Liver (tissue), 9 donors: Measurements from ENCODE around the gene TULP3. TPM values are rescaled to one million over a fixed set of nuclear protein-coding genes. Genes with fewer than 3 reads are reported as not detected.

Source experiments
- DNase-seq: peaks from one replicate; pipeline ENCODE4 v3.0.0-alpha.2; 2017; ENCODE audit warnings: low spot score
- H3K27ac ChIP-seq, 2 donors: one replicate each; pipeline ENCODE4 v1.7.0; 2013; ENCODE audit warnings: inconsistent platforms in 2 of 2, low read length in 2 of 2, control low read depth in 1 of 2, low read depth in 1 of 2, mild to moderate bottlenecking in 1 of 2
- H3K27me3 ChIP-seq, 4 donors: one replicate each; pipeline versions ENCODE4 v1.6.1 to v1.7.0; 2013; ENCODE audit warnings: low read length in 3 of 4, inconsistent platforms in 1 of 4, mild to moderate bottlenecking in 1 of 4, moderate library complexity in 1 of 4; ENCODE audit not compliant: control insufficient read depth in 4 of 4, insufficient read depth in 4 of 4
- H3K36me3 ChIP-seq, 4 donors: one replicate each; pipeline versions ENCODE4 v1.6.1 to v1.7.0; 2013; ENCODE audit warnings: low read length in 3 of 4, mild to moderate bottlenecking in 3 of 4, low read depth in 1 of 4, moderate library complexity in 1 of 4; ENCODE audit not compliant: control insufficient read depth in 4 of 4, insufficient read depth in 3 of 4
- H3K4me1 ChIP-seq, 4 donors: one replicate each; pipeline versions ENCODE4 v1.6.1 to v1.7.0; 2013; ENCODE audit warnings: low read length in 3 of 4, mild to moderate bottlenecking in 3 of 4, moderate library complexity in 1 of 4; ENCODE audit not compliant: control insufficient read depth in 4 of 4, insufficient read depth in 4 of 4
- H3K4me3 ChIP-seq, 3 donors: one replicate each; pipeline versions ENCODE4 v1.6.1 to v1.7.0; 2013; ENCODE audit warnings: low read length in 3 of 3, control low read depth in 1 of 3, low read depth in 1 of 3, mild to moderate bottlenecking in 1 of 3
- H3K9ac ChIP-seq, 2 donors: one replicate each; pipeline ENCODE4 v1.7.0; 2013; ENCODE audit warnings: low read length in 2 of 2, mild to moderate bottlenecking in 2 of 2, moderate library complexity in 2 of 2, control low read depth in 1 of 2, low read depth in 1 of 2
- H3K9me3 ChIP-seq, 4 donors: one replicate each; pipeline versions ENCODE4 v1.6.1 to v1.7.0; 2013; ENCODE audit warnings: low read length in 3 of 4; ENCODE audit not compliant: control insufficient read depth in 4 of 4
- ATF3 ChIP-seq: IDR thresholded peaks from 2 replicates; pipeline ENCODE4 v1.6.1; 2016; ENCODE audit warnings: antibody characterized with exemption
- CTCF ChIP-seq: fragments of 150-350 bp; IDR thresholded peaks from 2 replicates; pipeline ENCODE4 v1.5.1; 2017; ENCODE audit warnings: improper control_type of control experiment, low read depth, low read length; ENCODE audit not compliant: missing input control
- EGR1 ChIP-seq, 2 donors: IDR thresholded peaks; 2 replicates each; pipeline ENCODE4 v1.6.1; 2016 to 2018; ENCODE audit warnings: antibody characterized with exemption in 2 of 2, low read depth in 2 of 2
- FOXA1 ChIP-seq: IDR thresholded peaks from 2 replicates; pipeline ENCODE4 v1.6.1; 2016; ENCODE audit warnings: antibody characterized with exemption
- FOXA2 ChIP-seq: IDR thresholded peaks from 2 replicates; pipeline ENCODE4 v1.6.1; 2016; ENCODE audit warnings: antibody characterized with exemption
- HNF4A ChIP-seq, 2 donors: conservative IDR thresholded peaks; 2 replicates each; pipeline ENCODE4 v1.6.1; 2016; ENCODE audit warnings: antibody characterized with exemption in 2 of 2, mild to moderate bottlenecking in 2 of 2
- JUND ChIP-seq, 2 donors: IDR thresholded peaks; 2 replicates each; pipeline ENCODE4 v1.6.1; 2016; ENCODE audit warnings: antibody characterized with exemption in 2 of 2
- NR2F2 ChIP-seq: IDR thresholded peaks from 2 replicates; pipeline ENCODE4 v1.6.1; 2016; ENCODE audit warnings: antibody characterized with exemption
- REST ChIP-seq: IDR thresholded peaks from 2 replicates; pipeline ENCODE4 v1.6.1; 2016; ENCODE audit warnings: antibody characterized with exemption, mild to moderate bottlenecking
- RXRA ChIP-seq, 2 donors: IDR thresholded peaks; 2 replicates each; pipeline ENCODE4 v1.6.1; 2017 to 2018; ENCODE audit warnings: antibody characterized with exemption in 2 of 2, mild to moderate bottlenecking in 1 of 2
- YY1 ChIP-seq: IDR thresholded peaks from 2 replicates; pipeline ENCODE4 v1.6.1; 2016; ENCODE audit warnings: antibody characterized with exemption, mild to moderate bottlenecking
- ZBTB33 ChIP-seq: IDR thresholded peaks from 2 replicates; pipeline ENCODE4 v1.6.1; 2016; ENCODE audit warnings: antibody characterized with exemption
- WGBS: extraction: QIAGEN DNeasy Blood & Tissue Kit; methylation state at CpG from one replicate; pipeline ENCODE4 v1.1.7; 2013; 5-methylcytosine and 5-hydroxymethylcytosine counted together
- polyA plus RNA-seq, 2 donors: library from polyadenylated mRNA; stranded (reverse) in 1 of 2; unstranded in 1 of 2; fragments of 200-250 nt in 1 of 2; fragments of >200 nt in 1 of 2; fragmentation: Nextera tagmentation in 1 of 2; extraction: Ambion mirVana in 1 of 2; gene quantifications; one replicate each; pipeline versions ENCODE4 v1.2.1 to v1.2.3, GENCODE V29; 2013 to 2015
- total RNA-seq, 2 donors: library from RNA; depleted of rRNA; stranded (reverse); fragments of >200 nt; gene quantifications; one replicate each; pipeline ENCODE4 v1.2.3, GENCODE V29; 2014
- donor health status: healthy.
- donor health status: healthy.
- donor health status: healthy.
- donor health status: healthy.
- donor health status: healthy.

TULP3 gene
- total and polyA plus RNA-seq, 4 donors: 3.2 to 4.8 (median 3.7) TPM

- Histone ChIP-seq H3K9me3 (no peaks in the 10 kb centered on the region), H3K9ac (no peak overlapping the region), H3K4me3 (no peak overlapping the region), H3K27me3 (peaks cover 0 to 7% (median 2%) of the 10 kb centered on the region in 4 donors), H3K36me3 (no peaks in the 10 kb centered on the region), H3K27ac (no peak overlapping the region), H3K4me1 (peaks cover 2 to 17% (median 8%) of the 10 kb centered on the region in 4 donors)
- WGBS: 91% methylated on average over 1 of the region's 1 CpG
- DNase-seq: no peak
- TF ChIP-seq REST: no peak
- no peak for TF ChIP-seq EGR1 (IDR thresholded peaks at IDR 0.05; ENCODE audit: low read depth in 2 of 2)
Measured at GRCh38 chr12:2955888-2956287, 65.2 kb downstream of the TULP3 start.

GRCh38 chr12:2957816-2958431 lies 67.2 kb downstream of the TULP3 start:
- peaks cover 0 to 10% (median 3%) of the 10 kb centered on the region in 4 donors for H3K27me3 ChIP-seq
- no peaks in the 10 kb centered on the region for H3K36me3 ChIP-seq
- TF ChIP-seq YY1 (no peak), ATF3 (no peak), FOXA2 (no peak), FOXA1 (no peak), NR2F2 (no peak), JUND (IDR thresholded peaks at IDR 0.05) (no peak), ZBTB33 (no peak), REST (no peak), EGR1 (IDR thresholded peaks at IDR 0.05; ENCODE audit: low read depth in 2 of 2) (no peak), HNF4A (conservative IDR thresholded peaks at IDR 0.05) (no peak), RXRA (IDR thresholded peaks at IDR 0.05) (no peak), CTCF (no peak)
- WGBS: 63% methylated on average over 11 of the region's 11 CpGs
- peaks cover 2 to 17% (median 8%) of the 10 kb centered on the region in 4 donors for H3K4me1 ChIP-seq
- H3K9ac ChIP-seq: no peak overlapping the region
- peak overlapping the region in 1 of 3 donors; percentile 64 for H3K4me3 ChIP-seq
- H3K27ac ChIP-seq: peak overlapping the region; percentile 56 to 66
- no peaks in the 10 kb centered on the region for H3K9me3 ChIP-seq
- DNase-seq: no peak
